WTC11 (cell line): ENCODE measurements around the gene LDB3. TPM values are rescaled to one million over a fixed set of nuclear protein-coding genes. Genes with fewer than 3 reads are reported as not detected.

Experiments
- ATAC-seq: fragments of 200-7000 bp; cut with Tn5 transposase; 2 replicates; pipeline ENCODE4 v1.10.0; 2021; ENCODE audit warnings: mild to moderate bottlenecking, moderate library complexity
- CTCF ChIA-PET: fragments of 300-600 bp; sonication (Branson Sonifier 250); formaldehyde crosslinking; loops from one replicate; lab custom pipeline; 2021; ENCODE audit warnings: antibody characterized with exemption; lab: Charles Lee
- POLR2A ChIA-PET: fragments of 350-600 bp; sonication (Branson Sonifier 250); formaldehyde crosslinking; loops from one replicate; lab custom pipeline; 2021; ENCODE audit warnings: antibody characterized with exemption; lab: Charles Lee
- DNase-seq: peaks from one replicate; pipeline ENCODE4 v3.0.0; 2021; ENCODE audit warnings: low spot score
- H3K27ac Mint-ChIP-seq: 2 replicates; pipeline ENCODE4 v1.8.0; 2021; ENCODE audit warnings: mixed read lengths
- H3K27me3 Mint-ChIP-seq: 2 replicates; pipeline ENCODE4 v1.8.0; 2021; ENCODE audit warnings: low read depth, mild to moderate bottlenecking, moderate library complexity, mixed read lengths
- H3K36me3 Mint-ChIP-seq: 2 replicates; pipeline ENCODE4 v1.8.0; 2021; ENCODE audit warnings: mixed read lengths
- H3K4me1 Mint-ChIP-seq: 2 replicates; pipeline ENCODE4 v1.8.0; 2022; ENCODE audit warnings: mixed read lengths
- H3K4me3 Mint-ChIP-seq: 2 replicates; pipeline ENCODE4 v1.8.0; 2021; ENCODE audit warnings: mild to moderate bottlenecking, moderate library complexity, mixed read lengths
- H3K9me3 Mint-ChIP-seq: 2 replicates; pipeline ENCODE4 v1.8.0; 2021; ENCODE audit warnings: mixed read lengths
- AFF4 ChIP-seq: sonication (generic); formaldehyde crosslinking; IDR thresholded peaks from 2 replicates; pipeline ENCODE4 v1.8.1; 2023; ENCODE audit warnings: mild to moderate bottlenecking, missing genetic modification reagents, borderline replicate concordance
- ATF1 ChIP-seq: sonication (generic); formaldehyde crosslinking; IDR thresholded peaks from 2 replicates; pipeline ENCODE4 v1.8.1; 2023; ENCODE audit warnings: mild to moderate bottlenecking, moderate library complexity, missing genetic modification reagents
- CREM ChIP-seq: sonication (generic); formaldehyde crosslinking; IDR thresholded peaks from 2 replicates; pipeline ENCODE4 v1.8.1; 2022; ENCODE audit warnings: mild to moderate bottlenecking, missing genetic modification reagents, moderate library complexity
- GABPB1 ChIP-seq: sonication (generic); formaldehyde crosslinking; IDR thresholded peaks from 2 replicates; pipeline ENCODE4 v1.8.1; 2023; ENCODE audit warnings: mild to moderate bottlenecking, missing genetic modification reagents
- GTF2I ChIP-seq: fragments of 250-450 bp; sonication (Bioruptor Pico); conservative IDR thresholded peaks from 2 replicates; pipeline ENCODE4 v1.4.0; 2021; ENCODE audit warnings: mild to moderate bottlenecking
- KAT7 ChIP-seq: sonication (generic); formaldehyde crosslinking; IDR thresholded peaks from 2 replicates; pipeline ENCODE4 v1.8.1; 2023; ENCODE audit warnings: missing genetic modification reagents, mild to moderate bottlenecking, borderline replicate concordance
- MLX ChIP-seq: sonication (generic); formaldehyde crosslinking; IDR thresholded peaks from 2 replicates; pipeline ENCODE4 v1.8.1; 2023; ENCODE audit warnings: mild to moderate bottlenecking, missing genetic modification reagents, moderate library complexity
- NFATC4 ChIP-seq: fragments of 250-450 bp; sonication (Bioruptor Pico); IDR thresholded peaks from 2 replicates; pipeline ENCODE4 v1.9.0; 2021; ENCODE audit warnings: mild to moderate bottlenecking
- NFYB ChIP-seq: sonication (generic); formaldehyde crosslinking; conservative IDR thresholded peaks from 2 replicates; pipeline ENCODE4 v1.8.0; 2022; ENCODE audit warnings: low read depth, missing genetic modification reagents
- RELA ChIP-seq: sonication (generic); formaldehyde crosslinking; IDR thresholded peaks from 2 replicates; pipeline ENCODE4 v1.8.1; 2022; ENCODE audit warnings: missing genetic modification reagents, mild to moderate bottlenecking, borderline replicate concordance
- TCF7 ChIP-seq: sonication (generic); formaldehyde crosslinking; IDR thresholded peaks from 2 replicates; pipeline ENCODE4 v1.8.0; 2022; ENCODE audit warnings: mild to moderate bottlenecking, low read depth, missing genetic modification reagents, moderate library complexity
- TEAD4 ChIP-seq: sonication (generic); formaldehyde crosslinking; IDR thresholded peaks from 2 replicates; pipeline ENCODE4 v1.8.0; 2022; ENCODE audit warnings: mild to moderate bottlenecking, missing genetic modification reagents
- USF1 ChIP-seq: sonication (generic); formaldehyde crosslinking; IDR thresholded peaks from 2 replicates; pipeline ENCODE4 v1.8.0; 2022; ENCODE audit warnings: mild to moderate bottlenecking, missing genetic modification reagents
- USF2 ChIP-seq: sonication (generic); formaldehyde crosslinking; IDR thresholded peaks from 2 replicates; pipeline ENCODE4 v1.8.1; 2023; ENCODE audit warnings: mild to moderate bottlenecking, missing genetic modification reagents, moderate library complexity
- ZBTB43 ChIP-seq: sonication (generic); formaldehyde crosslinking; IDR thresholded peaks from 2 replicates; pipeline ENCODE4 v1.8.1; 2023; ENCODE audit warnings: mild to moderate bottlenecking, missing genetic modification reagents
- ZNF121 ChIP-seq: sonication (generic); formaldehyde crosslinking; IDR thresholded peaks from 2 replicates; pipeline ENCODE4 v1.8.0; 2023; ENCODE audit warnings: missing genetic modification reagents
- ZNF532 ChIP-seq: fragments of 250-450 bp; sonication (Bioruptor Pico); IDR thresholded peaks from 2 replicates; pipeline ENCODE4 v1.9.0; 2021; ENCODE audit warnings: mild to moderate bottlenecking, borderline replicate concordance
- total RNA-seq: library from RNA; stranded (reverse); gene quantifications from 3 replicates; pipeline ENCODE4 v1.2.3, GENCODE V29; 2021
- TF ChIP-seq, protein P1 (sequence below): fragments of 250-450 bp; sonication (Bioruptor Pico); IDR thresholded peaks from 2 replicates; pipeline ENCODE4 v1.9.0; 2021; ENCODE audit warnings: moderate library complexity, mild to moderate bottlenecking, inconsistent platforms, borderline replicate concordance

The LDB3 gene
- total RNA-seq, 1 experiment from 2014 or later, result 0.42 TPM

DNA sequence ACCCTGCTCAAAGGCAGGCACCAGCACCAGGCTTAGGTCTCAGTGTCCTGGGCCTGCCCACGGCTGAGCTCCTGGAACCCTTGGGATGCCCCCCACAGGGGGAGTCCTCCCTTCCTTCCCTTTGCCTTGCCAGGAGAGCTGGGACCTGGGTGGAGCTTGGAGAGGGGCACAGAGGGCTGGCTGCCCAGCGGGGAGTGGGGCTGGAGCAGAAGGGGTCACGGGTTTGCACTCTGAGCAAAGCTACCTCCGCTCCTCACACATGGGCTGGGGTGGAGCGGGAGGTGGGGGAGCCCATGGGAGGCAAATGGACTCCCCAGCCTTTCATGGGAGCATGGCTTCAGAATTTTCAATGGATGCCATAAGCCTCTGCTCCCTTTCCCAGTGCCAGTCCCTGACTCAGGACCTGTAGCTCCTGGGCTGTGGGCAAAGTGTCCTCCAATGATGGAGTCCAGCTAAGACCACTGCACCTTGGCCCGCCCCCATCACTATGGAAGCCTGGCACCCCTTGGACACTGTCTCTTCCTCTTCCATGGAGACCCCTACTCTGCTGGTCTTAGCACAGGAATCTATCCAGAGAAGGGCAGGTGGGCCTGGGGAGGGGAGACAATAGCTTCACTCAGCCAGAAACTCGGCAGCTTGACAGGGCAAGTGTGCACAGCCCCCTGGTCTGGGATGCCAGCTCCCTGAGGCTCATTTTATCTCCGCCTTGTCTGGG is 39.9 kb downstream of the LDB3 start:
- Mint-ChIP-seq H3K27ac (no peak overlapping the region), H3K36me3 (no peaks in the 10 kb centered on the region), H3K4me3 (no peak overlapping the region), H3K9me3 (no peaks in the 10 kb centered on the region), H3K4me1 (peaks cover 49% of the 10 kb centered on the region), H3K27me3 (peaks cover 4% of the 10 kb centered on the region; the same call in 1 of the 2 replicates)
- no peak for DNase-seq
- no peak for TF ChIP-seq MLX (CRISPR knock-in tag)
- no peak for TF ChIP-seq RELA
- no peak for TF ChIP-seq NFYB (CRISPR knock-in tag)
- no peak for TF ChIP-seq ZBTB43
- TF ChIP-seq, protein P1, sequence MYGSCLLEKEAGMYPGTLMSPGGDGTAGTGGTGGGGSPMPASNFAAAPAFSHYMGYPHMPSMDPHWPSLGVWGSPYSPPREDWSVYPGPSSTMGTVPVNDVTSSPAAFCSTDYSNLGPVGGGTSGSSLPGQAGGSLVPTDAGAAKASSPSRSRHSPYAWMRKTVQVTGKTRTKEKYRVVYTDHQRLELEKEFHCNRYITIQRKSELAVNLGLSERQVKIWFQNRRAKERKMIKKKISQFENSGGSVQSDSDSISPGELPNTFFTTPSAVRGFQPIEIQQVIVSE (CRISPR knock-in tag), result no peak
- TF ChIP-seq GTF2I (CRISPR knock-in tag), result no peak
- TF ChIP-seq USF1, result no peak
- TF ChIP-seq NFATC4 (CRISPR knock-in tag), result no peak
- TF ChIP-seq TCF7 (CRISPR knock-in tag), result no peak
- no peak for TF ChIP-seq ZNF121
- ATAC-seq, result no peak
- POLR2A ChIA-PET, result interaction anchor here (0.8 to 1.0 kb wide), 2 partner anchors 50 to 254 kb away, joined by 3 read pairs; no protein-coding TSS in a partner anchor
- CTCF ChIA-PET, result interaction anchor here (0.6 to 1.0 kb wide), 4 partner anchors 12 to 332 kb away, joined by 3 to 4 read pairs (median 3); no protein-coding TSS in a partner anchor

- POLR2A ChIA-PET, result interaction anchor here (0.8 kb wide), 1 partner anchor 49 kb away, joined by 3 read pairs; no protein-coding TSS in a partner anchor
- Mint-ChIP-seq H3K4me3 (no peak overlapping the region), H3K36me3 (no peaks in the 10 kb centered on the region), H3K9me3 (no peaks in the 10 kb centered on the region), H3K4me1 (peaks cover 54% of the 10 kb centered on the region), H3K27me3 (peaks cover 4% of the 10 kb centered on the region; the same call in 1 of the 2 replicates), H3K27ac (no peak overlapping the region)
- CTCF ChIA-PET, result interaction anchor here (1.0 to 1.2 kb wide), 2 partner anchors 13 to 207 kb away, joined by 3 read pairs; no protein-coding TSS in a partner anchor
- TF ChIP-seq ATF1 (CRISPR knock-in tag), result no peak
- no peak for TF ChIP-seq AFF4 (CRISPR knock-in tag)
- no peak for TF ChIP-seq GABPB1
- TF ChIP-seq ZNF532 (CRISPR knock-in tag), result no peak
- no peak for TF ChIP-seq USF2 (CRISPR knock-in tag)
- no peak for TF ChIP-seq KAT7
- TF ChIP-seq CREM (CRISPR knock-in tag), result no peak
- no peak for TF ChIP-seq TEAD4 (CRISPR knock-in tag)
- DNase-seq (no peak), ATAC-seq (no peak)
Measured at GRCh38 chr10:86708783-86709380, 40.6 kb downstream of the LDB3 start.
